Loucy (cell line): ENCODE results near the gene ANGPTL3.

Experiments
- EZH2phosphoT487 ChIP-seq: fragments of 200-600 bp; IDR thresholded peaks from 2 replicates; pipeline ENCODE4 v1.6.1; 2018; ENCODE audit warnings: antibody characterized with exemption, mild to moderate bottlenecking, moderate library complexity, borderline replicate concordance
- TF ChIP-seq, protein P1 (sequence below): fragments of 200-600 bp; sonication (generic); conservative IDR thresholded peaks from 2 replicates; pipeline ENCODE4 v1.5.1; 2014; ENCODE audit warnings: mild to moderate bottlenecking, antibody characterized with exemption, low read length

DNA sequence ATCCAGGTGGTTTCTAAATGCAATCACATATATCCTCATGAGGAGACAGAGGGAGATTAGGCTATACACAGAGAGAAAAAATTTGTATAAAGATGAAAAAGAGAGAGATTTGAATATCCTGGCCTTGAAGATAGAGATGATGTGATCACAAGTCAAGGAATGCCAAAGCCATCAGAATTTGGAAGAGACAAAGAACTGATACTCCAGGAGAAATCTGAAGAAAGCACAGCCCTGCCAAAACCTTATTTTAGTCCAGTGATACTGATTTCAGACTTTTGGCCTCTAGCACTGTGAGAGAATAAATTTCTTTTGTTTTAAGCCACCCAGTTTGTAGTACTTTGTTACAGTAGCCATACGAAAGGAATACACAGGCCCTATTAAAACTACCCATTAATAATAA, 57.4 kb downstream of the ANGPTL3 start:
- TF ChIP-seq, protein P1, sequence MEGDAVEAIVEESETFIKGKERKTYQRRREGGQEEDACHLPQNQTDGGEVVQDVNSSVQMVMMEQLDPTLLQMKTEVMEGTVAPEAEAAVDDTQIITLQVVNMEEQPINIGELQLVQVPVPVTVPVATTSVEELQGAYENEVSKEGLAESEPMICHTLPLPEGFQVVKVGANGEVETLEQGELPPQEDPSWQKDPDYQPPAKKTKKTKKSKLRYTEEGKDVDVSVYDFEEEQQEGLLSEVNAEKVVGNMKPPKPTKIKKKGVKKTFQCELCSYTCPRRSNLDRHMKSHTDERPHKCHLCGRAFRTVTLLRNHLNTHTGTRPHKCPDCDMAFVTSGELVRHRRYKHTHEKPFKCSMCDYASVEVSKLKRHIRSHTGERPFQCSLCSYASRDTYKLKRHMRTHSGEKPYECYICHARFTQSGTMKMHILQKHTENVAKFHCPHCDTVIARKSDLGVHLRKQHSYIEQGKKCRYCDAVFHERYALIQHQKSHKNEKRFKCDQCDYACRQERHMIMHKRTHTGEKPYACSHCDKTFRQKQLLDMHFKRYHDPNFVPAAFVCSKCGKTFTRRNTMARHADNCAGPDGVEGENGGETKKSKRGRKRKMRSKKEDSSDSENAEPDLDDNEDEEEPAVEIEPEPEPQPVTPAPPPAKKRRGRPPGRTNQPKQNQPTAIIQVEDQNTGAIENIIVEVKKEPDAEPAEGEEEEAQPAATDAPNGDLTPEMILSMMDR = no peak
- no peak for TF ChIP-seq EZH2phosphoT487
